Stimulated activated CD4-positive, alpha-beta T cell treated with anti-CD3 and anti-CD28 coated beads, Interleukin-1b, Interleukin-23, amount 100 ng/mL, for 24 hours (primary cell): ENCODE data around the gene POC1A.

ENCODE experiments used
- DNase-seq, 4 experiments: peaks; one replicate each; pipeline ENCODE4 v3.0.0-alpha.2; 2020; ENCODE audit warnings: low read depth in 4 of 4, low spot score in 1 of 4

POC1A gene

GRCh38 chr3:52087731-52088130, 66.5 kb downstream of the POC1A start:
- no peak for DNase-seq

GRCh38 chr3:52086976-52087663, 67.1 kb downstream of the POC1A start:
- DNase-seq: no peak

- no peak for DNase-seq
Measured at GRCh38 chr3:52086461-52086860, 67.8 kb downstream of the POC1A start.

- no peak for DNase-seq
Measured at GRCh38 chr3:52085681-52086282, 68.4 kb downstream of the POC1A start.

- no peak for DNase-seq
Measured at GRCh38 chr3:52084954-52085680, 69.1 kb downstream of the POC1A start.

- DNase-seq: no peak
Measured at GRCh38 chr3:52084216-52084945, 69.8 kb downstream of the POC1A start.

- DNase-seq: no peak
Measured at GRCh38 chr3:52083556-52084087, 70.6 kb downstream of the POC1A start.

- DNase-seq: no peak
Measured at GRCh38 chr3:52082951-52083350, 71.3 kb downstream of the POC1A start.

- DNase-seq: no peak
Measured at GRCh38 chr3:52080830-52081719, 73.1 kb downstream of the POC1A start.

GRCh38 chr3:52079958-52080357, 74.3 kb downstream of the POC1A start:
- DNase-seq: no peak

GRCh38 chr3:52078781-52079560, 75.3 kb downstream of the POC1A start:
- DNase-seq: no peak

GRCh38 chr3:52077925-52078324, 76.3 kb downstream of the POC1A start:
- no peak for DNase-seq

GRCh38 chr3:52076896-52077780, 77.1 kb downstream of the POC1A start:
- DNase-seq: no peak

GRCh38 chr3:52073490-52073889, 80.7 kb downstream of the POC1A start:
- no peak for DNase-seq

- DNase-seq: no peak
Measured at GRCh38 chr3:52072471-52072870, 81.8 kb downstream of the POC1A start.

GRCh38 chr3:52072020-52072419, 82.2 kb downstream of the POC1A start:
- DNase-seq: no peak

GRCh38 chr3:52070724-52071621, 83.2 kb downstream of the POC1A start:
- no peak for DNase-seq

GRCh38 chr3:52069855-52070254, 84.4 kb downstream of the POC1A start:
- no peak for DNase-seq
